ENCODE measurements around the gene EML1.

The EML1 gene

DNA sequence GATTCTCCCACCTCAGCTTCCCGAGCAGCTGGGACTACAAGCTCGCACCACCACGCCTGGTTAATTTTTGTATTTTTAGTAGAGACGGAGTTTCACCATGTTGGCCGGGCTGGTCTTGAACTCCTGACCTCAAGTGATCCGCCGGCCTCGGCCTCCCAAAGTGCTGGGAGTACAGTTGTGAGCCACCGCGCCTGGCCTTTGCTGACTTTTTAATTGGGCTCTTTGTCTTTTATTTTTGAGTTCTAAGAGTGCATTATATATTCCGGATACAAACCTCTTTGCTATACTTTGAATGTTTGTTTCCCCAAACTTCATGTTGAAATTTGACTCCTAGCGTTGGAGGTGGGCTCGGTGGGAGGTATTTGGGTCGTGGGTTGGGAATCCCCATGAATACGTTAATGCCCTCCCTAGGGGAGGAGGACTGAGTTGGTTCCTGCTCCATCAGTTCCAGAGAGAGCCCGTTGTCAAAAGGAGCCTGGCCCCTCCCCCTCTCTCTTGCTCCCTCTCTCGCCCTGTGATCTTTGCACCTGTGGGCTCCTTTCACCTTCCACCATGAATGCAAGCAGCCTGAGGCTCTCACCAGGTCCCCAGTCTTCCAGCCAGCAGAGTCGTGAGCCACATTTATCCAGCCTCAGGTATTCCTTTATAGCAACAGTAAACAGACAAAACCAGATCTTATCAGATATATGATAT lies 168.8 kb downstream of the EML1 start:
- TF ChIP-seq, protein P1, sequence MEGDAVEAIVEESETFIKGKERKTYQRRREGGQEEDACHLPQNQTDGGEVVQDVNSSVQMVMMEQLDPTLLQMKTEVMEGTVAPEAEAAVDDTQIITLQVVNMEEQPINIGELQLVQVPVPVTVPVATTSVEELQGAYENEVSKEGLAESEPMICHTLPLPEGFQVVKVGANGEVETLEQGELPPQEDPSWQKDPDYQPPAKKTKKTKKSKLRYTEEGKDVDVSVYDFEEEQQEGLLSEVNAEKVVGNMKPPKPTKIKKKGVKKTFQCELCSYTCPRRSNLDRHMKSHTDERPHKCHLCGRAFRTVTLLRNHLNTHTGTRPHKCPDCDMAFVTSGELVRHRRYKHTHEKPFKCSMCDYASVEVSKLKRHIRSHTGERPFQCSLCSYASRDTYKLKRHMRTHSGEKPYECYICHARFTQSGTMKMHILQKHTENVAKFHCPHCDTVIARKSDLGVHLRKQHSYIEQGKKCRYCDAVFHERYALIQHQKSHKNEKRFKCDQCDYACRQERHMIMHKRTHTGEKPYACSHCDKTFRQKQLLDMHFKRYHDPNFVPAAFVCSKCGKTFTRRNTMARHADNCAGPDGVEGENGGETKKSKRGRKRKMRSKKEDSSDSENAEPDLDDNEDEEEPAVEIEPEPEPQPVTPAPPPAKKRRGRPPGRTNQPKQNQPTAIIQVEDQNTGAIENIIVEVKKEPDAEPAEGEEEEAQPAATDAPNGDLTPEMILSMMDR (IDR thresholded peaks at IDR 0.05; ENCODE audit: control extremely low read depth, extremely low read depth, low read depth, missing control alignments) = no peak
- CTCF ChIA-PET = interaction anchor here (1.4 kb wide), 1 partner anchor 11 kb away, joined by 4 read pairs; no protein-coding TSS in a partner anchor
- POLR2A ChIA-PET = no interaction called here
- DNase-seq (ENCODE audit: extremely low spot score) = no peak

DNA sequence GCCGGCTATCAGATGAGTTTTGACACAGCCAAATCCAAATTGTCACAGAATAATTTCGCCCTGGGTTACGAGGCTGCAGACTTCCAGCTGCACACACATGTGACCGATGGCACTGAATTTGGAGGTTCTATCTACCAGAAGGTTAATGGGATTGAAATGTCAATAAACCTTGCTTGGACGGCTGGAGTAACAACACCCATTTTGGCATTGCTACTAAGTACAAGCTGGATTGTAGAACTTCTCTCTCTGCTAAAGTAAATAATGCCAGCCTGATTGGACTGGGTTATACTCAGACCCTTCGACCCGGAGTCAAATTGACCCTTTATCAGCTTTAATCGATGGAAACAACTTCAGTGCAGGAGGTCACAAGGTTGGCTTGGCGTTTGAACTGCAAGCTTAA lies 171.8 kb downstream of the EML1 start:
- no peak for DNase-seq (ENCODE audit: extremely low spot score)
- ChIA-PET POLR2A (no interaction called here), CTCF (interaction anchor here (0.7 to 1.6 kb wide), 3 partner anchors 18 to 176 kb away, joined by 3 read pairs; no protein-coding TSS in a partner anchor)
- TF ChIP-seq, protein P1 (IDR thresholded peaks at IDR 0.05; ENCODE audit: control extremely low read depth, extremely low read depth, low read depth, missing control alignments) = no peak

DNA sequence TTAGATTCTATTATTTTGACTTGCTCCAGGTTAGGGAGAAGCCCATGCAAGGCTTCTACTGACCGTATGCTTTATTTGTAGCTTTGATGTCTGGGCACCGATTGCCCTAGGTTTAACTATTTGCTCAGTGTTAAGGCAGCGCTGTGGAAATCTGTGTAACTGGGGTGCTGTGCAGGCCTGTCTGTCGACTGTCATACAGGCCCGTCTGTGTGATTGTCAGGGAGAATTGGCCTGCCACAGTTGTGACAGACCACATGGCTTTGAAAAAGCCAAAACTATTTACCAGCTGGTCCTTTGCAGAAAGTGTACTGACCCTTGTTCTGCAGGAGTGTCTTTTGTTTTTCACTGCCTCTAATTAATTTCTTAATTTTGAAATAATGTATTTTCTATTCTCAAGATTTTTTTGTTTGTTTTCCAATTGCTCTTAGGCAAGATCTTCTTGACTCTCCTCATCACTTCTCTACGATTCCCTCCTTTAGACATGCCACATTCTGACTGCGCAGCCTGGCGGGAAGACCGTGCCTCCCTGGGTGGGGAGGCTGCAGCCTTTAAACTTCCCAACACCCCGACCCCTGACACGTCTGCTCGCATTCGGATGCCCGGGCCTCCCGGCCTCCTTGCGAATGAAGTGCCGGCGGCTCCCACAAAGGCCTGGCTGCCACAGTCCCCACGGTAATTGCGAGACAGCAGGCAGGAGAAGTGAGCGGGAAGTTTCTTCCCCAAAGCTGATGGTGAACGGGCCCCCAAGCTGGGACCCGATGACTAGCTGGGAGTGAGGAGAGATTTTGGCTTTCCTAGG lies 173.0 kb downstream of the EML1 start:
- TF ChIP-seq, protein P1 (IDR thresholded peaks at IDR 0.05; ENCODE audit: control extremely low read depth, extremely low read depth, low read depth, missing control alignments) = no peak
- no peak for DNase-seq (ENCODE audit: extremely low spot score)
- POLR2A ChIA-PET = no interaction called here
- CTCF ChIA-PET = interaction anchor here (1.2 to 1.6 kb wide), 2 partner anchors 142 to 174 kb away, joined by 3 read pairs; no protein-coding TSS in a partner anchor

DNA sequence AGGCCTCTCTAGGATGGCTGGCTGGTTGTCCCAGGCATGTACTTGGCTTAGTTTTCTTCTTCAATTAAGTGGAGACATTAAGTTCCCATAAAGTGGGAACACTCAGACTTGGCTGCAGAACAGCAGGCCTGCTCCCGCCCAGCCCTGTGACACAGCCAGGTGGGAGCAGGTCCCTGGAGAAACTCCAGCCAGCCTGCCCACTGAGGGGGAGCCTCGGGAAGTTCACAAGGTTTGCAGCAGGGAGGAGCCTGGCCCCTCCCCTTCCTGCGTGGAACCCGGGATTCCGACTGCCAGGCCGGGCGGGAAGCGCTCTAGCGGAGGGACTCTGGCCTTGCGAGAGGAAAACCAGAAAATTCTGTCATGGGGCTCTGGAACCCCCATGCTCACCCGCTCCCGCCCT lies 173.7 kb downstream of the EML1 start:
- no peak for DNase-seq (ENCODE audit: extremely low spot score)
- ChIA-PET POLR2A (no interaction called here), CTCF (no interaction called here)
- TF ChIP-seq, protein P1 (IDR thresholded peaks at IDR 0.05; ENCODE audit: control extremely low read depth, extremely low read depth, low read depth, missing control alignments) = no peak

DNA sequence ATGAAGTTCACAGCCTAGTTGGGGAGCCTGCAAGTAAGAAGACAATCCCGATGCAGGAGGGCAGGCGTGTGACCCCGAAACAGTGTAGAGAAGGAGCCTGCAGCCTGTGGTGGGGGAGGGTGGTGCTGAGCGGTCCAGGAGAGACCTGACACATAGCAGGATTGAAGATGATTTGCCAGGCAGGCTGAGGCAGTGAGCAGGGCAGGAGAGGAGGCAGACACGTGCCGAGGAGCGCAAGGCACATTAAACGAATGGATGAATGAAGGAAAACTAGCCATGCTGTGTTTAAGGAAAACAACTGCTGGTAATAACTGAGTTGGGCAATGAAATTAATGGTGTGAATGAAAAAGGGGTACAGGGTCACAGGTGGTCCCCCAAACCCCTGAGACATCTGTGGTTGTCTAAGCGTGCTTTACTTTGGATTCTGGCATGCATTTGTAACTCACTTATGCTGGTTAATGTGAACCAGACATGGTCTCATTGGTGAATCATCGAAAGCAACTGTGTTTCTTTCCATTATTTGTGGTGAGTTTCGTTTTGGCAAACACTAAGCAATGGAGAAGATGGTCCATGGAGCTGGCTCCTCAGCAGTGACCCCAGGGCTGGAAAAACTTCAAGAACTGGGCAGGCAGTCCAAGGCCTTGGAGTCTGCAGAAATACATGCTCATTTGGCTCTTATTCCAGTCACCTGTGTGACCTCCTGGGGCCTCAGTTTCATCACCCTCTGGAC lies 175.1 kb downstream of the EML1 start:
- ChIA-PET CTCF (interaction anchor here (1.0 to 1.1 kb wide), 2 partner anchors 13 to 21 kb away, joined by 4 read pairs; no protein-coding TSS in a partner anchor), POLR2A (no interaction called here)
- DNase-seq (ENCODE audit: extremely low spot score) = no peak
- TF ChIP-seq, protein P1 (IDR thresholded peaks at IDR 0.05; ENCODE audit: control extremely low read depth, extremely low read depth, low read depth, missing control alignments) = no peak

DNA sequence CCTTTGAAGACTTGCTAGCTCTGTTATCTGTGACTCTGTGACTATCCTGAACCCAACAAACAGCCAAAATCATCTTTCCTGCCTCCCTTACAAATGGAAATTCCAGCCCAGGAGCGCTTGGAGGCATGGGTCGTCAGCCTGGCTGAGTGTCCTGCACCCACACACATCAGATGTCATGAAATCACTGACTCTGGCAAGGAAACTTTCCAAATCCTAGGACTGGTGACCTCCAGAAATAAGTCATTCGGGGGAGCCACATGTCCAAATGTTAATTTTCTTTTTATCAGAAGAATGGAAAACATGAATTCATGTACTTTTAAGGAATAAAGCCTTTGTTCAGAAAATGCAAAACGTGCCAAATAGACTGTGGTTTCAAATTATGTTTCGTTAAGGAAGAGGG lies 175.7 kb downstream of the EML1 start:
- no peak for DNase-seq (ENCODE audit: extremely low spot score)

More for the DNA sequence above, 175.7 kb downstream of the EML1 start:
- ChIA-PET POLR2A (interaction anchor here (0.5 kb wide), 1 partner anchor 338 kb away, joined by 4 read pairs; no protein-coding TSS in a partner anchor), CTCF (interaction anchor here (1.0 to 1.1 kb wide), 2 partner anchors 13 to 22 kb away, joined by 4 read pairs; no protein-coding TSS in a partner anchor)
- TF ChIP-seq, protein P1 (IDR thresholded peaks at IDR 0.05; ENCODE audit: control extremely low read depth, extremely low read depth, low read depth, missing control alignments) = no peak
